Naive B cell (primary cell): ENCODE results near the gene TMEM272. TPM values are rescaled to one million over a fixed set of nuclear protein-coding genes. Genes with fewer than 3 reads are reported as not detected.

ENCODE experiments used
- ATAC-seq, 2 donors: fragments of 150-1000 bp; cut with Tn5 transposase; 2 replicates each; pipeline ENCODE4 v1.10.0; 2021; ENCODE audit warnings: low read depth in 2 of 2, mild to moderate bottlenecking in 2 of 2, moderate library complexity in 2 of 2
- DNase-seq: peaks from one replicate; pipeline ENCODE4 v3.0.0; 2022
- H3K27ac Mint-ChIP-seq, 6 donors: one replicate each; pipeline ENCODE4 v1.8.0; 2020 to 2022; ENCODE audit warnings: mild to moderate bottlenecking in 6 of 6, mixed read lengths in 6 of 6, moderate library complexity in 5 of 6, inconsistent platforms in 2 of 6
- H3K27me3 Mint-ChIP-seq, 3 donors: one replicate each; pipeline ENCODE4 v1.8.0; 2021 to 2022; ENCODE audit warnings: mixed read lengths in 3 of 3, mild to moderate bottlenecking in 1 of 3
- H3K36me3 Mint-ChIP-seq, 2 donors: one replicate each; pipeline ENCODE4 v1.8.0; 2020 to 2022; ENCODE audit warnings: mixed read lengths in 2 of 2, inconsistent platforms in 1 of 2, mild to moderate bottlenecking in 1 of 2
- H3K4me1 Mint-ChIP-seq, 3 donors: one replicate each; pipeline ENCODE4 v1.8.0; 2020 to 2022; ENCODE audit warnings: mixed read lengths in 3 of 3, inconsistent platforms in 1 of 3, mild to moderate bottlenecking in 1 of 3, moderate library complexity in 1 of 3
- H3K4me3 Mint-ChIP-seq, 8 donors: one replicate each; pipeline ENCODE4 v1.8.0; 2020 to 2022; ENCODE audit warnings: mild to moderate bottlenecking in 8 of 8, mixed read lengths in 8 of 8, moderate library complexity in 8 of 8, inconsistent platforms in 2 of 8
- H3K9me3 Mint-ChIP-seq, 7 donors: one replicate each; pipeline ENCODE4 v1.8.0; 2020 to 2022; ENCODE audit warnings: mixed read lengths in 7 of 7, mild to moderate bottlenecking in 5 of 7, inconsistent platforms in 2 of 7, moderate library complexity in 1 of 7
- polyA plus RNA-seq, 6 donors: library from polyadenylated mRNA; unstranded; fragments of 300-500 nt; fragmentation: Illumina TruSeq; gene quantifications; one replicate each; pipeline ENCODE4 v1.2.3, GENCODE V29; 2021; ENCODE audit warnings: low read depth in 6 of 6

Gene TMEM272, protein sequence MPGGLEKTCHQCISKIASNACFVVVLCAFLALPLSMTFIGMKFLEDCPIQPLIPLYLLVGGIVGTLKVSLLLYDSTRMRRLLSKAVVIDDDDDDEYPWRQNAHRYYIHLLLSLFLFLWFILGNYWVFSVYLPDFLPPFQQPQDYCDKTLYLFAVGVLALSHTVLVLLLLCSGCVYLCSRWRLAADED
- under 1 TPM in 2 of 6 donors, not detected in 4; 0.09 to 0.11 TPM for polyA plus RNA-seq

DNA sequence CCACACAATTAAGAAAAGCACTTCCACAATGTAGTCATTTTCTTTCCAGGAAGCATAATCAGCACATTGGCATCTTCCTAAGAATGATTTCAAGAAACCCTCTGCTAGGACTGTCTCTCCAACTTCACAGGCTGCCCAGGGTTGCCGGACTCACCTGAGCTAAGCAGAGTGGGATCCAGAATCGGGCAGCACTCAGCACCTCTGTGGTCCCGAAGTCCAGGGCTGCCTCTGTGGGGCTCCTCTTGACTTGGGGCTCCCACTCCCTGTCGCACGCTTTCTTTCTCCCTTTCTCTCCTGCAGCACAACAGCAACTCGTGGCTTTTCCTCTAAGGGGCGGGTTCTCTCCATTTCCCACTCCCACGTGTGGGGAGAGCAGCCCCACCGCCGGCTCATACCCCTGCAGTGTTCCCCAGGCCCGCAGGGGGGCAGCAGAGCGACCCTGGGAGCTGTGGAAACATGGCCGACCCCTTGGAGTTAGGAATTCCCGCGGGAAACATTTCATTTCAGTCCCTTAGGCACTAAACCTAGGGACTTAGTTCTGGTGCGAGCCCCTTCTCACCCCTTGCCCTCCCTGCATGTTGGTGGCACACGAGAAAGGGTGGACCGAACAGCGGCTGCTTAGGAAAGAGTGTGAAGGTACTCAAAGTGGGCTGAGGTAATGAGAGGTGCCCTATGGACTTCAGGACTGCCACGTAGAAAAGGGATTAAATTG, at the start of gene TMEM272:
TMEM272 (minus strand) TSS at position 316 of the 712 bp plus-strand sequence. CDS start 6,647 bp downstream, outside the sequence.
- H3K4me3 Mint-ChIP-seq: peak within 1 kb of the TSS in 5 of 8 donors; percentile 16 to 75 (median 30)
- peak; percentile 29 for DNase-seq
- peak within 1 kb of the TSS in 1 of 6 donors; percentile 52 for H3K27ac Mint-ChIP-seq
- H3K27me3 Mint-ChIP-seq: peaks cover 10 to 12% (median 12%) of the 10 kb centered on the region in 3 donors
- H3K9me3 Mint-ChIP-seq: no peaks in the 10 kb centered on the region
- no peaks in the 10 kb centered on the region for H3K36me3 Mint-ChIP-seq
- H3K4me1 Mint-ChIP-seq: peaks cover 6 to 9% (median 7%) of the 10 kb centered on the region in 3 donors
- ATAC-seq: peak; percentile 37 to 55

DNA sequence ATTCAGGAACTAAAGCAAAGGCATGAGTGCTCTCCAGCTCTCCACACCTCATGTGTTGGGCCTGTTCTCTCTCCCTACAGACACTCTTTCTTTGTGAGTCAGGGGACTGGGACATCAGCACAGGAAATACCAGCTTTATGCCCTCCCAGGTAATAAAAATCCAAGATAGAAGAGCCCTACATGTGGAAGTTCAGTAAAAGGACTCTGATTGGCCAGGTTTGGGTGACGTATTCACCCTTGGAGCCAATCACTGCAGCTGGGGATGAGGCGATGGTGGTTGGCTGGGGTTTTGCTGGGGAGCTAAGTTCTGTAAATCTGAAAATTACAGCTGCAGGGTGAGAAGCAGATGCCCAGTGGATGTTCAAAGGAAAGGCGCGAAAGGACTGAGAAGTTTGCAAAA, 49.3 kb upstream of the TMEM272 start:
- DNase-seq (no peak), ATAC-seq (no peak)
- H3K4me1 Mint-ChIP-seq: no peaks in the 10 kb centered on the region
- H3K4me3 Mint-ChIP-seq: no peak overlapping the region
- H3K36me3 Mint-ChIP-seq: no peaks in the 10 kb centered on the region
- H3K27me3 Mint-ChIP-seq: peaks cover 9 to 39% (median 23%) of the 10 kb centered on the region in 3 donors
- no peaks in the 10 kb centered on the region for H3K9me3 Mint-ChIP-seq
- H3K27ac Mint-ChIP-seq: no peak overlapping the region

DNA sequence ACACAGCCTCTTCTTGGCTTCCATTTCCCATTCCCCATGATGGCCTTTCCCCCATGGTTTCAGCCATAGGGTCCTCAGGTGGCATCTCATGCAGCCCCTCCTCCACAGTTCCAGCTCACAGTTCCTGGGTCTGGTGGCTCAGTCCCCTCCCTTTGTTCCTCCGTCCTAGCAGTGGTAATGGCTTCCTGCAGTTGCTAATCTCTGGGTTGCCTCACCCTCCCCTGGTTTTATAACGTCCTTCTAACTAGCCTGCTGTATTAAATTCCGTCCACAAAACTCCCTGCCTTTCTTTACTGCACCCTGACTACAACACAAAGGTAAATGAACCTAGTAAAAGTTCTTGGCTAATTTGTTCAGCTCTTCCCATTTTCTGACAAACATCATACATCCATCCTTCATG, 47.7 kb upstream of the TMEM272 start:
- Mint-ChIP-seq H3K4me3 (no peak overlapping the region), H3K4me1 (no peaks in the 10 kb centered on the region), H3K27ac (no peak overlapping the region), H3K9me3 (no peaks in the 10 kb centered on the region), H3K36me3 (no peaks in the 10 kb centered on the region), H3K27me3 (peaks cover 4 to 39% (median 23%) of the 10 kb centered on the region in 3 donors)
- no peak for ATAC-seq
- DNase-seq: no peak

DNA sequence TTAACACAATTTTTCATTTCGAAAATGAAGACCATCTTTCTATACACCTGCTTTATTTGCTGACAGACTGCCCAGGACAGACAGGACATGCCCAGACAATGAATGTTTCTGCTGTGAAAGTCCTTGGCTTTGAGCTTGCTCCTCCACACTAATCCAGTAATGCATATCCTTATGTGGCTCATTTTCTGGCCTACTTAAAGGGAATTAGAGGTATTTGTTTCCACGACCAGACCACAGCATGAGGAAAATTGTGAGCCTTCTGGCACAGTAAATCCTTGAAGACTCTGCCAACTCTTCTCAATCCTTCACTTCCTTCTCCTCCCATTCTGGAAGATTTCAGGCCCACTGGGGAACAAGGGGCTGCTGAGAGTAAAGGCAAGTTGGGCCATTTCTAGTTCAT, 42.5 kb upstream of the TMEM272 start:
- Mint-ChIP-seq H3K4me3 (no peak overlapping the region), H3K36me3 (peaks cover 0 to 22% of the 10 kb centered on the region in 2 donors), H3K27me3 (peaks cover 4 to 12% (median 7%) of the 10 kb centered on the region in 3 donors), H3K27ac (no peak overlapping the region), H3K4me1 (no peaks in the 10 kb centered on the region), H3K9me3 (peaks cover 5 to 29% (median 12%) of the 10 kb centered on the region in 7 donors)
- DNase-seq (no peak), ATAC-seq (no peak)

DNA sequence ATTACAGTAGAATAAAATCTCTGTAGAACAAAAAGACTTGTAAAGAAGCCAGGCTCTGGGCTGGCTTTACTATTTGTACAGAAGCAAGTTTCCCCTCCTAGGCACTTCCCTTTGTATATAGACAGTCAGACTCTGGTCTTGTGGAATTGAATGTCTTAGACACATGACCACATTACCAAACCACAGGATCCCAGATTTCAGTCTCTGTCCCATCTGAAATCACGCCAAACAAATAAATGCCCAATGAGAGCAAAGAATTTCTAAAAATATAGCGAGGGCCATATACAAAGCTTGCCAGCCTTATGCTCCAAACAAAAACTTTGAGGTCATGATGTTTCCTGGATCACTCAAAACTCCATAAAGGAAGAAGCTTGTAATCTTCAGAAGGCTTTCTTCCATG, 40.7 kb upstream of the TMEM272 start:
- Mint-ChIP-seq H3K27me3 (peaks cover 0 to 4% (median 0%) of the 10 kb centered on the region in 3 donors), H3K36me3 (peaks cover 0 to 32% of the 10 kb centered on the region in 2 donors), H3K9me3 (peaks cover 5 to 44% (median 24%) of the 10 kb centered on the region in 7 donors), H3K4me3 (no peak overlapping the region), H3K4me1 (no peaks in the 10 kb centered on the region), H3K27ac (no peak overlapping the region)
- no peak for ATAC-seq
- DNase-seq: no peak

DNA sequence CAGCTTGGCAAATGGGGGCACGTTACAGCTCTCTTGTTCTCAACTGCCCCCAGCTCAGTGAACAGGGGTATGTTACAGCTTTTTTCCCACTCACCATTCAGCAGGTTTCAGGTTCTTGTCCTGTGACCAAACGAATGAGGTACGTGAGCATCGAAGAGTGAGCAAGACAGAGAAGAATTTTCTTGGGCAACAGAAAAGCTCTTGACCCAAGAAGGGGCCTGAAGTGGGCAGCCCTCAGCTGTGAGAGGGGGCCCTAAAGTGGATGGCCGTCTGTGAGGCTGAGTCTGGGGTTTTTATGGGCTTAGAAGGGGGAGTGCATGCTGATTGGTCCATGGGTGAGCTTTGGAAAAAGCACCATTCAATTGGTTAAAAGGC, 38.2 kb upstream of the TMEM272 start:
- H3K4me1 Mint-ChIP-seq: no peaks in the 10 kb centered on the region
- no peak overlapping the region for H3K4me3 Mint-ChIP-seq
- peaks cover 0 to 34% of the 10 kb centered on the region in 2 donors for H3K36me3 Mint-ChIP-seq
- ATAC-seq (no peak), DNase-seq (no peak)
- H3K27me3 Mint-ChIP-seq: peaks cover 0 to 4% (median 0%) of the 10 kb centered on the region in 3 donors
- no peak overlapping the region for H3K27ac Mint-ChIP-seq
- H3K9me3 Mint-ChIP-seq: peaks cover 5 to 44% (median 27%) of the 10 kb centered on the region in 7 donors

DNA sequence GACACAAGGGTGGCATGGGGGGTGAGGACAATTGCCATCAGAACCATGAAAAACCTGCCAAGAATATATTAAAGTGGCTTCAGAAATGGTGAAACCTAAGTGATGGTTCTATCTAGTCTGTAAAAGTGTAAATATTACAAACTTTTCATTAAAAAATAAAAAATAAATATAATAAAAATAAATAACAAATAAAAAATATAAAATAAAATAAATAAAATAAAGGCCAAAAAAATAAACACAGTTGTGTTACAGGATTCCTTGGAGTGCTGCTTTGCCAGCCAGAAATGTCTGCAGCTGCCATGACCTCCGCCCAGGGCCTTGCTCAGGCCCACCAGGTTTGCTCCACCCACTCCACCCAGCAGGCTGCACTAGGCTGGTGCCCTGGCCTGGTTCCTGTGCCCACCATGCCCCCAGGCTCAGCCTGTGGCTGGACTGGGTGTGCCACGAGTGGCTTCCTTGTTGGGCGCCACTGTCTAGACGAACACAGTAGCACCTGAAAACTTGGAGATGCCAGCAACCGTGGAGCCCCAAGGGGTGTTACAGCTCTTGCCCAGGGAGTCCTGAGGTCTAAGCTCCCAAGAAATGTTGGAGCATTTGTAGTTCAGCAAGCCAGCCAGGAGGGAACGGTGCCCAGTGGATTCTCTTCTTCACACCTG, 37.7 kb upstream of the TMEM272 start:
- DNase-seq (no peak), ATAC-seq (no peak)
- Mint-ChIP-seq H3K4me1 (no peaks in the 10 kb centered on the region), H3K36me3 (peaks cover 0 to 34% of the 10 kb centered on the region in 2 donors), H3K27ac (no peak overlapping the region), H3K9me3 (peaks cover 5 to 44% (median 27%) of the 10 kb centered on the region in 7 donors), H3K4me3 (no peak overlapping the region), H3K27me3 (peaks cover 0 to 4% (median 0%) of the 10 kb centered on the region in 3 donors)

DNA sequence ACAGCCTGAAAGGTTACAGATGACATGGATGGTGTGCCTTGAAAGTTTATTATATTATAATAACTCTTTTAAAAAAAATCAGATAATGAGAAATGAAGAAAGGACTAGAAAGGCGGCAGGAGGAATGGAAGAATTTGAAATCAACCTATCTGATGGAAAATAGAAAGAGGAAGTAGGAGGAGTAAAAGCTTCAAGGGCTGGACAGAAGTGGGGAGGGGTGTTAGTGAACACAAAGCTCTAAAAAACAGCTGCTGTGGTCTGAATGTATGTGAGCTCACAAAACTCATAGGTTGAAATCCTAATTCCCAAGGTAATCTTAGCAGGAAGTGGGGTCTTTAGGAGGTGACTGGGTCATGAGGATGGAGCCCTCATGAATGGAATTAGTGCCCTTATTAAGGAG, 36.3 kb upstream of the TMEM272 start:
- no peaks in the 10 kb centered on the region for H3K4me1 Mint-ChIP-seq
- DNase-seq: no peak
- H3K9me3 Mint-ChIP-seq: peaks cover 5 to 44% (median 27%) of the 10 kb centered on the region in 7 donors
- ATAC-seq: no peak
- H3K27me3 Mint-ChIP-seq: peaks cover 0 to 4% (median 2%) of the 10 kb centered on the region in 3 donors
- no peak overlapping the region for H3K4me3 Mint-ChIP-seq
- H3K36me3 Mint-ChIP-seq: peaks cover 0 to 34% of the 10 kb centered on the region in 2 donors
- no peak overlapping the region for H3K27ac Mint-ChIP-seq

DNA sequence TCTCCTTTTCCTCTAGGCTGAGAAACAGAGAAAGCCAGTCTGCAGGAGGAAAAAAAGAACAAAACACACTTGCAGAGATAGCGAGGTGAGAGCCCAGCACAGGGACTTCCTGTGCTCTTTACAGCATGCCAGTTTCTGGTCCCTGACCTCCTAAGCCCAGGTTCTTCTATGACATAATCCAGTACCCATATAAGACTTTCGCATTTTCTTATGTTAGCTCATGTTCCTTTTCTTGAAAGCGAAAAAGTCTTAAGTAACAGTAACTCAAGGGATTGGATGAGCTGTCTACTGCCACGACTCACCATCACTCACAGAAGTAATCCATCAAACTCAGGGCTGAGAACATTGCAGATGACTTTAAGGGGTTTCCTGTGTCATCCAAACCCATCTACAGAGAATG, 34.2 kb upstream of the TMEM272 start:
- H3K27ac Mint-ChIP-seq: no peak overlapping the region
- DNase-seq: no peak
- H3K36me3 Mint-ChIP-seq: peaks cover 0 to 23% of the 10 kb centered on the region in 2 donors

DNA sequence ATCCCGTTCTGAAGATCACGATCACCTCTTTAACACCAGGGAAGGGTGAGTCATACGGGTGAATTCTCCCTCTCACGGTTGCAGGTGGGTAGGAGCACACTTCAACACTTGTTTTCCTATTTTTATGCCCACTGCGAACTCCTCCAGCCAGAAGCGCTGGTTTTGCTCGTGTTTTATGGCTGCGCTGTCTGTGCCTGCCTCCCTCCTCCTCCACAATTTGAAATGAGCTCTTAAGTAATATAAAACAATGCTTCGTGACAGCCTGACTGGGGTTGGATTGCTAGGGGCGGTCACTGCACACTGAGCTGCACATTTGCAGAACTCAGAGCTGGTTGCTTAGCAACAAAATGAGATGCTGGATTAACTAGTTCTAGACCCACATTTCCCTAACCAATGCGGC, 29.7 kb upstream of the TMEM272 start:
- Mint-ChIP-seq H3K27me3 (peaks cover 0 to 9% (median 0%) of the 10 kb centered on the region in 3 donors), H3K4me3 (no peak overlapping the region), H3K27ac (no peak overlapping the region), H3K9me3 (peaks cover 0 to 1% (median 0%) of the 10 kb centered on the region in 7 donors), H3K36me3 (no peaks in the 10 kb centered on the region), H3K4me1 (no peaks in the 10 kb centered on the region)
- DNase-seq (no peak), ATAC-seq (no peak)

More for the DNA sequence above, 34.2 kb upstream of the TMEM272 start:
- no peak overlapping the region for H3K4me3 Mint-ChIP-seq
- ATAC-seq: no peak
- no peaks in the 10 kb centered on the region for H3K4me1 Mint-ChIP-seq
- H3K9me3 Mint-ChIP-seq: peaks cover 5 to 29% (median 20%) of the 10 kb centered on the region in 7 donors
- peaks cover 0 to 9% (median 0%) of the 10 kb centered on the region in 3 donors for H3K27me3 Mint-ChIP-seq

DNA sequence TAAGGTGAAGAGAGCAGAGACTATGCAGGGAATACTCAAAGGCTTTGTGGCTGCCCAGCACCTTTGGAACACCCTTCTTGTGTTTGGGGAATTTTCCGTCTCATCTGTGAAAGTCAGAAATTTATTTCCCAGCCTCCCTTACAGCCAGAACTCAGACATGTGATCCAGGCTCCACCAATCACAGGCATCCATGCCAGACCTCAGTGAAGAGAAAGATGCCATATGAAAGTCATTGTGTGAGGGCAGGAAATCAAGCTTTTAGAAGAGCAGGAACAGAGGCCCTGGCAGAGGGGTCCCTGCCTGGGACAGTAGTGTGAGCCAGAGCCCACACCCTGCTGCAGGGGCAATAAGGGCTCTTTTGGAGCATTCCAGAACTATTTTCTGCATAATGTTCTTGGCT, 28.9 kb upstream of the TMEM272 start:
- H3K9me3 Mint-ChIP-seq: no peaks in the 10 kb centered on the region
- no peaks in the 10 kb centered on the region for H3K36me3 Mint-ChIP-seq
- DNase-seq (no peak), ATAC-seq (no peak)
- peaks cover 0 to 9% (median 0%) of the 10 kb centered on the region in 3 donors for H3K27me3 Mint-ChIP-seq
- no peaks in the 10 kb centered on the region for H3K4me1 Mint-ChIP-seq
- H3K4me3 Mint-ChIP-seq: no peak overlapping the region
- peak overlapping the region in 1 of 6 donors; percentile 9 for H3K27ac Mint-ChIP-seq

DNA sequence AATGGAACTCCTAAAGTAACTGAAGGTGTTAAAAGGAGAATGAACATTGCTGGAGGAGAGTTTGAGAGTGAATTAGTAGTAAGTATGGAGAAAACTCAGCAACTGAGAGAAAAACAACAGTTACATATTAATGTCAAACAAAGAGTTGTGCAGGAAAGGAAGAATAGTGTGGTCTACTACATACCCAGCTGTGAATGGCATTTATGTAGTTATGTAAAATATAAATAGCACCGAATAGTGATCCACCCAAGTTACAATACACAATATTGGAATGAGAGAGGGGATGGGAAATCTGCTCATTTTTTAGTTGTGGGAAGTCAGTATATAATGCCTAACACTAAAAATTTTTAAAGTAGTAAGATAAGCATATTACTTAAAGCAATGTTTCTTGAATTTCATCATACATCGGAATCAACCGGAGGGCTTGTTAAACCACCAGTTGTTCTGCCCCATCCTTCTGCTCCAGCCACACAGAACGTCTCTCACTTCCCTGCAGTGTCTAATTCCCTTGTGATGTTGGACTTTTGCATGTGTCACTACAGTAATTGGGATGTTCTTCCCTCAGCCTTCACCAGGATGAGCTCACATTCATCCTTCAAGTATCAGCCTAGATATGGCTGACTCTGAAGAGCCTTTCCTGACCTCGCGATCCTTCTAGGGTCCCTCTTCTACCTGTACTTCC, 28.3 kb upstream of the TMEM272 start:
- peak overlapping the region in 1 of 6 donors; percentile 24 for H3K27ac Mint-ChIP-seq
- H3K36me3 Mint-ChIP-seq: no peaks in the 10 kb centered on the region
- no peak overlapping the region for H3K4me3 Mint-ChIP-seq
- no peaks in the 10 kb centered on the region for H3K4me1 Mint-ChIP-seq
- peaks cover 0 to 9% (median 0%) of the 10 kb centered on the region in 3 donors for H3K27me3 Mint-ChIP-seq
- no peak for ATAC-seq
- DNase-seq: no peak
- no peaks in the 10 kb centered on the region for H3K9me3 Mint-ChIP-seq

DNA sequence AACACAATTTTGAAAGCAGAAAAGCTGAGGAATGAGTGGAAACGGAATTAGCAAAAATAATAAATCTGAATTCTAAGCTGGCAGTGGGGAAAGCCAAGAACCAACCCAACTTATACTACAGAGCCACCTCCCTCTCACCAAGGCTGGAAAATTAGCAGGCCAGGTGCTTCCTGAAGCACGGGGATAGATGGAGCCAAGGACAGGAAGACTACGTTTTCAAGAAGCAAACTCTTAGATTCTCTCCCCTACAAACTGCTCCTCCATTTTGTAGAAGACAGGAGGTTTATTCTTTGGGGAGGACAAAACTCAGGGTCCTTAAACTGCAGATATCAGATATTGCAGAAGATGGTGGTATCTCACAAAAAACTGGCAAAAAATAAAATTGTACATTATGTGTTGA, 25.6 kb upstream of the TMEM272 start:
- no peak for ATAC-seq
- H3K4me1 Mint-ChIP-seq: no peaks in the 10 kb centered on the region
- no peaks in the 10 kb centered on the region for H3K9me3 Mint-ChIP-seq

More for the DNA sequence above, 25.6 kb upstream of the TMEM272 start:
- Mint-ChIP-seq H3K36me3 (no peaks in the 10 kb centered on the region), H3K27ac (no peak overlapping the region), H3K4me3 (no peak overlapping the region), H3K27me3 (peaks cover 0 to 7% (median 0%) of the 10 kb centered on the region in 3 donors)
- DNase-seq: no peak
